DOHH2 (cell line): Measurements from ENCODE around the gene SLC16A7.

Experiments
- H3F3A ChIP-seq: fragments of 200-600 bp; sonication (generic), shearing (Covaris generic); 2 replicates; pipeline ENCODE4 v1.6.0; 2016; ENCODE audit warnings: antibody characterized with exemption, mild to moderate bottlenecking; ENCODE audit not compliant: control insufficient read depth, insufficient read depth
- H3K27ac ChIP-seq: fragments of 200-600 bp; sonication (generic); 2 replicates; pipeline ENCODE4 v1.5.1; 2014; ENCODE audit warnings: low read depth, mild to moderate bottlenecking, low read length, moderate library complexity
- H3K27me3 ChIP-seq: fragments of 200-600 bp; sonication (generic); 2 replicates; pipeline ENCODE4 v1.6.1; 2014; ENCODE audit warnings: mild to moderate bottlenecking, low read length, mixed read lengths; ENCODE audit not compliant: control insufficient read depth
- H3K36me3 ChIP-seq: fragments of 200-600 bp; sonication (generic); 2 replicates; pipeline ENCODE4 v1.6.1; 2014; ENCODE audit warnings: mild to moderate bottlenecking, low read length, moderate library complexity, mixed read lengths; ENCODE audit not compliant: control insufficient read depth
- H3K4me1 ChIP-seq: fragments of 200-600 bp; sonication (generic); 2 replicates; pipeline ENCODE4 v1.6.1; 2014; ENCODE audit warnings: mild to moderate bottlenecking, low read length, mixed read lengths; ENCODE audit not compliant: control insufficient read depth
- H3K4me2 ChIP-seq: fragments of 200-600 bp; sonication (generic); 2 replicates; pipeline ENCODE4 v1.6.0; 2014; ENCODE audit warnings: mild to moderate bottlenecking, low read length, moderate library complexity
- H3K4me3 ChIP-seq: fragments of 200-600 bp; sonication (generic); 2 replicates; pipeline ENCODE4 v1.5.1; 2014; ENCODE audit warnings: mild to moderate bottlenecking, low read length, mixed read lengths
- H3K79me2 ChIP-seq: fragments of 200-600 bp; sonication (generic); 2 replicates; pipeline ENCODE4 v1.6.1; 2014; ENCODE audit warnings: mild to moderate bottlenecking, low read length, mixed read lengths; ENCODE audit not compliant: control insufficient read depth
- H3K9me2 ChIP-seq: fragments of 200-600 bp; sonication (generic); replicated peaks from 2 replicates; pipeline ENCODE4 v1.6.1; 2014; ENCODE audit warnings: mild to moderate bottlenecking, low read length, mixed read lengths; ENCODE audit not compliant: control insufficient read depth
- H3K9me3 ChIP-seq: fragments of 200-600 bp; sonication (generic); 2 replicates; pipeline ENCODE4 v1.6.1; 2014; ENCODE audit warnings: antibody characterized with exemption, low read length, mixed read lengths; ENCODE audit not compliant: control insufficient read depth, insufficient read depth
- H4K20me1 ChIP-seq: fragments of 200-600 bp; sonication (generic); 2 replicates; pipeline ENCODE4 v1.6.0; 2014; ENCODE audit warnings: low read depth, mild to moderate bottlenecking, antibody characterized with exemption, low read length, moderate library complexity; ENCODE audit not compliant: control insufficient read depth, insufficient read depth
- EZH2phosphoT487 ChIP-seq: fragments of 200-600 bp; sonication (generic); IDR thresholded peaks from 2 replicates; pipeline ENCODE4 v1.6.1; 2017; ENCODE audit warnings: borderline replicate concordance, mild to moderate bottlenecking, antibody characterized with exemption, low read length, moderate library complexity, mixed read lengths
- TF ChIP-seq, protein P1 (sequence below): fragments of 200-600 bp; sonication (generic); IDR thresholded peaks from one replicate; pipeline ENCODE4 v1.5.1; 2014; ENCODE audit warnings: antibody characterized with exemption, mild to moderate bottlenecking, low read depth, low read length; ENCODE audit not compliant: poor library complexity, severe bottlenecking

The SLC16A7 gene

GRCh38 chr12:59619461-59620240 lies 23.8 kb downstream of the SLC16A7 start:
- Histone ChIP-seq H3K4me2 (no peak overlapping the region), H3K27ac (no peak overlapping the region), H3K9me2 (no peaks in the 10 kb centered on the region), H4K20me1 (no peaks in the 10 kb centered on the region), H3K9me3 (no peaks in the 10 kb centered on the region), H3F3A (no peaks in the 10 kb centered on the region; the same call in 1 of the 2 replicates), H3K4me1 (peaks cover 8% of the 10 kb centered on the region; the same call in 1 of the 2 replicates), H3K27me3 (no peaks in the 10 kb centered on the region), H3K36me3 (no peaks in the 10 kb centered on the region), H3K79me2 (peaks cover 25% of the 10 kb centered on the region), H3K4me3 (no peak overlapping the region)
- TF ChIP-seq, protein P1, sequence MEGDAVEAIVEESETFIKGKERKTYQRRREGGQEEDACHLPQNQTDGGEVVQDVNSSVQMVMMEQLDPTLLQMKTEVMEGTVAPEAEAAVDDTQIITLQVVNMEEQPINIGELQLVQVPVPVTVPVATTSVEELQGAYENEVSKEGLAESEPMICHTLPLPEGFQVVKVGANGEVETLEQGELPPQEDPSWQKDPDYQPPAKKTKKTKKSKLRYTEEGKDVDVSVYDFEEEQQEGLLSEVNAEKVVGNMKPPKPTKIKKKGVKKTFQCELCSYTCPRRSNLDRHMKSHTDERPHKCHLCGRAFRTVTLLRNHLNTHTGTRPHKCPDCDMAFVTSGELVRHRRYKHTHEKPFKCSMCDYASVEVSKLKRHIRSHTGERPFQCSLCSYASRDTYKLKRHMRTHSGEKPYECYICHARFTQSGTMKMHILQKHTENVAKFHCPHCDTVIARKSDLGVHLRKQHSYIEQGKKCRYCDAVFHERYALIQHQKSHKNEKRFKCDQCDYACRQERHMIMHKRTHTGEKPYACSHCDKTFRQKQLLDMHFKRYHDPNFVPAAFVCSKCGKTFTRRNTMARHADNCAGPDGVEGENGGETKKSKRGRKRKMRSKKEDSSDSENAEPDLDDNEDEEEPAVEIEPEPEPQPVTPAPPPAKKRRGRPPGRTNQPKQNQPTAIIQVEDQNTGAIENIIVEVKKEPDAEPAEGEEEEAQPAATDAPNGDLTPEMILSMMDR = no peak
- no peak for TF ChIP-seq EZH2phosphoT487

DNA sequence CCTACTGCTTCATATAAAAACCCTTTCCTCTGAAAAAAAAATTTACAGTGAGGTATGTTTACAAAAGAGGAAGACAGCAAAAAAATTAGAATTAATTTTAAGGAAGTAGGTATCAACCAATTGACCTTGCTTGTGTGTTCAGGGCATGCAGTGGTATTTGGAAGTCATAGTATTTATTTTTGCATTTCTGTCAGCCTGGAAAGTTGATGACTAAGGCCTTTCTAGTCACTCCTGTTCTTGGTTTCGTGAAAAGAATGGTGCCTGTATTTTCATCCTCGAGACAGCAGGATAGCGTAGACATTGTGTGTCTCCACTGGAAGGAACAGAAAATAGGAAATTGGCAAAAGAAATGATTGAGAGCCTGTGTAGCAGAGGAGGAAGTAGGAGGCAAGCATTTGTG lies 24.5 kb downstream of the SLC16A7 start:
- Histone ChIP-seq H3K4me3 (no peak overlapping the region), H3F3A (no peaks in the 10 kb centered on the region; the same call in 1 of the 2 replicates), H3K4me1 (peaks cover 8% of the 10 kb centered on the region; the same call in 1 of the 2 replicates), H3K4me2 (no peak overlapping the region), H3K79me2 (peaks cover 32% of the 10 kb centered on the region), H3K9me2 (no peaks in the 10 kb centered on the region), H3K36me3 (no peaks in the 10 kb centered on the region), H3K27ac (no peak overlapping the region), H4K20me1 (no peaks in the 10 kb centered on the region), H3K9me3 (no peaks in the 10 kb centered on the region), H3K27me3 (no peaks in the 10 kb centered on the region)
- TF ChIP-seq, protein P1 = no peak
- TF ChIP-seq EZH2phosphoT487 = no peak

DNA sequence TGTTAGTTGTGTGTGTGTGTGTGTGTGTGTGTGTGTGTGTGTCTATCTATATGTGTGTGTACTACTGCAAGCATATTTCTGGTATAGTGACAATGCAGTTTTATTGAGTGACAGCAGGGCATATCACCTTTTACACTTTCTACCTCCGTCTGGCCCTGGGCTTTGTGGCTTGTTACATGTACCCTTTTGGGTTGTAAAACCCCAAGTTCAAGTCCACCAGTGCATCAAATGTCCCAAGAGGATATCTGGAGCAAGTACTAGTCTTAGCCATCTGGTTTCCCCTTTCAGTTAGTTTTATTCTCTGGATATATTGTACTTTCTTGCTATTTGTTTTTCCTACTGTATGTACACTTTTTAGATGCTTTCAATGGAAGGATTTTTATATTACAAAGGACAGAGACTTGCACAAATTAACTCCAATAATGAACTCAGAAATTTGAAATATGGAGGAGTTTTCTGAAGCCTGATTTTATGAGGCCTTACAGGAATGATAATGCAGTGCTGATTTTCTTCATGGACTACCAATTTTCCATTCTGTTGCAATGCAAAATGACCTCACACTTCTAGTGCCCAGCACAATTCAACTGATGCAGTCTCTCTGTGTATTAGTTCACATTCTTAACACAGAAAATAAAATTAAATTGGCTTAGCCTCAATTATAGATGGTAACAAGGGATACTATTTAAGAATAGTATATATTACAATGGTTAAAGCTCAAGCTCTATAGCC lies 29.1 kb downstream of the SLC16A7 start:
- Histone ChIP-seq H3K36me3 (no peaks in the 10 kb centered on the region), H3K4me3 (no peak overlapping the region), H3K9me3 (no peaks in the 10 kb centered on the region), H3K27ac (no peak overlapping the region), H3F3A (no peaks in the 10 kb centered on the region), H3K27me3 (no peaks in the 10 kb centered on the region), H3K79me2 (peaks cover 47% of the 10 kb centered on the region), H4K20me1 (no peaks in the 10 kb centered on the region), H3K9me2 (no peaks in the 10 kb centered on the region), H3K4me2 (no peak overlapping the region), H3K4me1 (peaks cover 6% of the 10 kb centered on the region; the same call in 1 of the 2 replicates)
- TF ChIP-seq EZH2phosphoT487 = no peak
- TF ChIP-seq, protein P1 = no peak
